GM19455 (cell line): ENCODE results near the gene KCNQ4.
A peak's percentile ranks its signal among the peaks of the same experiment; 100 is the strongest.

Experiments used
- ATAC-seq: cut with Tn5 transposase; IDR thresholded peaks from one replicate; pipeline ENCODE4 v1.9.1; 2021; ENCODE audit not compliant: unreplicated experiment

Gene KCNQ4

GRCh38 chr1:40857737-40858136 is 74.2 kb downstream of the KCNQ4 start:
- no peak for ATAC-seq

GRCh38 chr1:40858856-40859416 is 75.3 kb downstream of the KCNQ4 start:
- no peak for ATAC-seq

- no peak for ATAC-seq
Measured at GRCh38 chr1:40860706-40861223, 77.2 kb downstream of the KCNQ4 start.

- ATAC-seq = peak; percentile 6
Measured at GRCh38 chr1:40861224-40862003, 77.8 kb downstream of the KCNQ4 start.

- peak; percentile 97 for ATAC-seq
Measured at GRCh38 chr1:40862008-40862863, 78.6 kb downstream of the KCNQ4 start, which contains the start of gene CITED4. Gene CITED4 (minus strand): TSS chr1:40862363. CDS start chr1:40862127, 236 bp downstream.

- ATAC-seq = no peak
Measured at GRCh38 chr1:40868051-40868723, 84.6 kb downstream of the KCNQ4 start.

- ATAC-seq = no peak
Measured at GRCh38 chr1:40870135-40870728, 86.6 kb downstream of the KCNQ4 start.

GRCh38 chr1:40872276-40872675 is 88.7 kb downstream of the KCNQ4 start:
- no peak for ATAC-seq

- ATAC-seq = no peak
Measured at GRCh38 chr1:40873863-40874472, 90.4 kb downstream of the KCNQ4 start.

GRCh38 chr1:40876436-40876761 is 92.8 kb downstream of the KCNQ4 start:
- ATAC-seq = no peak

- no peak for ATAC-seq
Measured at GRCh38 chr1:40876891-40877290, 93.3 kb downstream of the KCNQ4 start.

- ATAC-seq = no peak
Measured at GRCh38 chr1:40877698-40878097, 94.1 kb downstream of the KCNQ4 start.

GRCh38 chr1:40878906-40879305 is 95.3 kb downstream of the KCNQ4 start:
- ATAC-seq = no peak

- ATAC-seq = no peak
Measured at GRCh38 chr1:40879482-40880175, 96.0 kb downstream of the KCNQ4 start.

GRCh38 chr1:40880813-40881549 is 97.4 kb downstream of the KCNQ4 start:
- ATAC-seq = no peak

- no peak for ATAC-seq
Measured at GRCh38 chr1:40884055-40884795, 100.6 kb downstream of the KCNQ4 start.

GRCh38 chr1:40886318-40887011 is 102.9 kb downstream of the KCNQ4 start:
- ATAC-seq = no peak

GRCh38 chr1:40887012-40887378 is 103.4 kb downstream of the KCNQ4 start:
- no peak for ATAC-seq
